ENCODE data around the gene LAMA5. TPM values are rescaled to one million over a fixed set of nuclear protein-coding genes. Genes with fewer than 3 reads are reported as not detected.

The LAMA5 gene
- polyA plus RNA-seq, 2 of the 4 experiments (the other 2 are of a cell fraction): 20.4 to 196 TPM

DNA sequence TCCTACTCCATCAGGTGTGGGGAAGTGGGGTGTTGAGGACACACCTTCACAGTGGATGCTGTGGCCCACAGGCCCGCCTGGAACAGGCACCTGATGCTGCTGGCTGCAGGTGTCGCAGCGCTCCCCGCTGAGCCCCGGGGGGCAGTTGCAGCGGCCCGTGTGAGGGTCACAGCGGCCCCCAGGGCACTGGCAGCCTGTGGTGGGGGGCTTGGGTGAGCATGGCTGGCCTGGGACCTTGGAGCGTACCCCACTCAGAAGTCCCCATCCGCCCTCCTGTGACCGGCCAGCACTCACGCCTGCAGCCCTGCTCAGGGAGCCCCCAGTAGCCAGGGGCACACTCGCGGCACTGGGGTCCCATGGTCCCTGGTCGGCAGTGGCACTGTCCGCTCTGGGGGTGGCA, 45.1 kb downstream of the LAMA5 start:
- FAIRE-seq (no peak), ATAC-seq (peak in 1 of 2 experiments; percentile 6; a peak in 2 of 6 replicates), DNase-seq (ENCODE audit: low read depth in 1 of 2, low spot score in 1 of 2) (no peak)
- Histone ChIP-seq H3K27ac (no peak overlapping the region), H3K4me2 (no peak overlapping the region), H3K9me3 (peaks cover 10% of the 10 kb centered on the region), H3K4me1 (peaks cover 11% of the 10 kb centered on the region; the same call in 2 of the 3 replicates), H3K4me3 (no peak overlapping the region)
- ChIA-PET POLR2A (no interaction called here), CTCF (no interaction called here)
- no peak for TF ChIP-seq NPAS2 (CRISPR knock-in tag; IDR thresholded peaks at IDR 0.05; ENCODE audit: borderline replicate concordance)
- no peak for TF ChIP-seq CEBPB (IDR thresholded peaks at IDR 0.05)
- no peak for TF ChIP-seq RNF2 (IDR thresholded peaks at IDR 0.05; ENCODE audit: borderline replicate concordance, low read depth)
- no peak for TF ChIP-seq MYC (IDR thresholded peaks at IDR 0.05; ENCODE audit: borderline replicate concordance, low read length)
- peak in 1 of 2 experiments; percentile 6; a peak in 1 of 5 replicates for TF ChIP-seq JUN (IDR thresholded peaks at IDR 0.05)
- 80% methylated on average over 1 of the region's 16 CpGs for WGBS (ENCODE audit: missing lambda C conversion rate)

- Histone ChIP-seq H3K4me2 (no peak overlapping the region), H3K9me3 (peaks cover 14% of the 10 kb centered on the region), H3K4me1 (peaks cover 11% of the 10 kb centered on the region; the same call in 2 of the 3 replicates), H3K27ac (peak overlapping the region in 1 of 2 experiments; percentile 57; a peak in 2 of 6 replicates), H3K4me3 (no peak overlapping the region)
- peak; percentile 30 to 57; a peak in 5 of 6 replicates for ATAC-seq
- no peak for TF ChIP-seq ZSCAN20 (CRISPR knock-in tag; IDR thresholded peaks at IDR 0.05)
- TF ChIP-seq, protein P1, sequence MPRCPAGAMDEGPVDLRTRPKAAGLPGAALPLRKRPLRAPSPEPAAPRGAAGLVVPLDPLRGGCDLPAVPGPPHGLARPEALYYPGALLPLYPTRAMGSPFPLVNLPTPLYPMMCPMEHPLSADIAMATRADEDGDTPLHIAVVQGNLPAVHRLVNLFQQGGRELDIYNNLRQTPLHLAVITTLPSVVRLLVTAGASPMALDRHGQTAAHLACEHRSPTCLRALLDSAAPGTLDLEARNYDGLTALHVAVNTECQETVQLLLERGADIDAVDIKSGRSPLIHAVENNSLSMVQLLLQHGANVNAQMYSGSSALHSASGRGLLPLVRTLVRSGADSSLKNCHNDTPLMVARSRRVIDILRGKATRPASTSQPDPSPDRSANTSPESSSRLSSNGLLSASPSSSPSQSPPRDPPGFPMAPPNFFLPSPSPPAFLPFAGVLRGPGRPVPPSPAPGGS (IDR thresholded peaks at IDR 0.05): no peak
- TF ChIP-seq MAFK (IDR thresholded peaks at IDR 0.05; ENCODE audit: partially characterized antibody): no peak
- TF ChIP-seq ATOH8 (CRISPR knock-in tag; IDR thresholded peaks at IDR 0.05; ENCODE audit: low read depth): no peak
- no peak for TF ChIP-seq CTCF (IDR thresholded peaks at IDR 0.05)
- no peak for TF ChIP-seq ZNF302 (CRISPR knock-in tag; IDR thresholded peaks at IDR 0.05)
- TF ChIP-seq JUN (IDR thresholded peaks at IDR 0.05): 0 out of 5 replicates have a peak, but pooled peaks of 1 of the 2 experiments have one; percentile 25
- TF ChIP-seq RAD21 (conservative IDR thresholded peaks at IDR 0.05 in 1 of 2, IDR thresholded peaks at IDR 0.05 in 1 of 2): no peak
- ChIA-PET CTCF (no interaction called here), POLR2A (no interaction called here)
- no peak for FAIRE-seq
- peak; percentile 62 to 83 for DNase-seq (ENCODE audit: low read depth in 1 of 2, low spot score in 1 of 2)
- 93% methylated on average over 5 of the region's 7 CpGs for WGBS (ENCODE audit: missing lambda C conversion rate)
Observed at GRCh38 chr20:62321521-62321948, 45.6 kb downstream of the LAMA5 start.

GRCh38 chr20:62320581-62321354, 46.3 kb downstream of the LAMA5 start:
- DNase-seq (ENCODE audit: low read depth in 1 of 2, low spot score in 1 of 2) (peak; percentile 37 to 71), ATAC-seq (peak; percentile 6 to 25; a peak in 4 of 6 replicates), FAIRE-seq (no peak)
- Histone ChIP-seq H3K9me3 (peaks cover 22% of the 10 kb centered on the region), H3K4me2 (no peak overlapping the region), H3K4me1 (peaks cover 11% of the 10 kb centered on the region; the same call in 2 of the 3 replicates), H3K27ac (peak overlapping the region in 1 of 2 experiments; percentile 57; a peak in 2 of 6 replicates), H3K4me3 (no peak overlapping the region)
- POLR2A ChIA-PET: interaction anchor here (0.5 to 1.1 kb wide), 2 partner anchors 10 to 48 kb away, joined by 3 read pairs; no protein-coding TSS in a partner anchor
- WGBS (ENCODE audit: missing lambda C conversion rate): 93% methylated on average over 16 of the region's 22 CpGs
- CTCF ChIA-PET: interaction anchor here (0.8 to 1.6 kb wide), 7 partner anchors 9 to 62 kb away, joined by 3 to 6 read pairs (median 4); partner anchors contain the start of gene ADRM1
- TF ChIP-seq, protein P1 (IDR thresholded peaks at IDR 0.05): no peak
- no peak for TF ChIP-seq CEBPB (IDR thresholded peaks at IDR 0.05)
- TF ChIP-seq POLR2AphosphoS2 (conservative IDR thresholded peaks at IDR 0.05; ENCODE audit: low read length): no peak
- no peak for TF ChIP-seq EP300 (IDR thresholded peaks at IDR 0.05)
- no peak for TF ChIP-seq FOSB (CRISPR knock-in tag; IDR thresholded peaks at IDR 0.05)
- TF ChIP-seq GATA3 (IDR thresholded peaks at IDR 0.05; ENCODE audit: borderline replicate concordance): no peak
- TF ChIP-seq, protein P2, sequence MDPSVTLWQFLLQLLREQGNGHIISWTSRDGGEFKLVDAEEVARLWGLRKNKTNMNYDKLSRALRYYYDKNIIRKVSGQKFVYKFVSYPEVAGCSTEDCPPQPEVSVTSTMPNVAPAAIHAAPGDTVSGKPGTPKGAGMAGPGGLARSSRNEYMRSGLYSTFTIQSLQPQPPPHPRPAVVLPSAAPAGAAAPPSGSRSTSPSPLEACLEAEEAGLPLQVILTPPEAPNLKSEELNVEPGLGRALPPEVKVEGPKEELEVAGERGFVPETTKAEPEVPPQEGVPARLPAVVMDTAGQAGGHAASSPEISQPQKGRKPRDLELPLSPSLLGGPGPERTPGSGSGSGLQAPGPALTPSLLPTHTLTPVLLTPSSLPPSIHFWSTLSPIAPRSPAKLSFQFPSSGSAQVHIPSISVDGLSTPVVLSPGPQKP (IDR thresholded peaks at IDR 0.05; ENCODE audit: low read depth, low read length): no peak
- TF ChIP-seq, protein P3, sequence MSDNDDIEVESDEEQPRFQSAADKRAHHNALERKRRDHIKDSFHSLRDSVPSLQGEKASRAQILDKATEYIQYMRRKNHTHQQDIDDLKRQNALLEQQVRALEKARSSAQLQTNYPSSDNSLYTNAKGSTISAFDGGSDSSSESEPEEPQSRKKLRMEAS (IDR thresholded peaks at IDR 0.05): no peak
- TF ChIP-seq PHF8 (IDR thresholded peaks at IDR 0.05; ENCODE audit: borderline replicate concordance, low read depth): no peak
- TF ChIP-seq KDM5A (IDR thresholded peaks at IDR 0.05): no peak
- TF ChIP-seq RNF2 (IDR thresholded peaks at IDR 0.05; ENCODE audit: borderline replicate concordance, low read depth): no peak
- TF ChIP-seq JUN (IDR thresholded peaks at IDR 0.05): no peak
- TF ChIP-seq HEYL (CRISPR knock-in tag; IDR thresholded peaks at IDR 0.05): no peak

Data from A549 (cell line).